ENCODE measurements around the gene TK2.

The TK2 gene

DNA sequence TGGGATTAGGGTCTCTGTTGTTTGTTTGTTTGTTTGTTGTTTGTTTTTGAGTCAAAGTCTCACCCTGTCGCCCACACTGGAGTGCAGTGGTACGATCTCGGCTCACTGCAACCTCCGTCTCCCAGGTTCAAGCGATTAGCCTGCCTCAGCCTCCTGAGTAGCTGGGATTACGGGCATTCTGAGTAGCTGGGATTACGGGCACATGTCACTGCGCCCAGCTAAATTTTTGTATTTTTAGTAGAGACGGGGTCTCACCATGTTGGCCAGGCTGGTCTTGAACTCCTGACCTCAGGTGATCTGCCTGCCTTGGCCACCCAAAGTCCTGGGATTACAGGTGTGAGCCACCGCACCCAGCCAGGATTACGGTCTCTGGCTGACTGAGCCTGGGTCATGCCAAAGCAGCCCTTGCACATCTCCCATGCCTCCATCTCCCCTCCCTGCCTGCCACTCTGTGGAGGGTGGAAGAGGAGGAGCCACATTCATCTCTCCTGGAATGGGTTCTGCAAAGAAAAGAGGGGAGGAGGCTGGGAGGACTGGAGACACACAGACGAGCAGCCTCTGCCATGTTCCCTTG lies 63.6 kb downstream of the TK2 start:
- TF ChIP-seq, protein P1, sequence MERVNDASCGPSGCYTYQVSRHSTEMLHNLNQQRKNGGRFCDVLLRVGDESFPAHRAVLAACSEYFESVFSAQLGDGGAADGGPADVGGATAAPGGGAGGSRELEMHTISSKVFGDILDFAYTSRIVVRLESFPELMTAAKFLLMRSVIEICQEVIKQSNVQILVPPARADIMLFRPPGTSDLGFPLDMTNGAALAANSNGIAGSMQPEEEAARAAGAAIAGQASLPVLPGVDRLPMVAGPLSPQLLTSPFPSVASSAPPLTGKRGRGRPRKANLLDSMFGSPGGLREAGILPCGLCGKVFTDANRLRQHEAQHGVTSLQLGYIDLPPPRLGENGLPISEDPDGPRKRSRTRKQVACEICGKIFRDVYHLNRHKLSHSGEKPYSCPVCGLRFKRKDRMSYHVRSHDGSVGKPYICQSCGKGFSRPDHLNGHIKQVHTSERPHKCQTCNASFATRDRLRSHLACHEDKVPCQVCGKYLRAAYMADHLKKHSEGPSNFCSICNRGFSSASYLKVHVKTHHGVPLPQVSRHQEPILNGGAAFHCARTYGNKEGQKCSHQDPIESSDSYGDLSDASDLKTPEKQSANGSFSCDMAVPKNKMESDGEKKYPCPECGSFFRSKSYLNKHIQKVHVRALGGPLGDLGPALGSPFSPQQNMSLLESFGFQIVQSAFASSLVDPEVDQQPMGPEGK (CRISPR knock-in tag; IDR thresholded peaks at IDR 0.05; ENCODE audit: borderline replicate concordance) = no peak
- TF ChIP-seq TOX (CRISPR knock-in tag; IDR thresholded peaks at IDR 0.05; ENCODE audit: borderline replicate concordance) (no peak), ISL1 (CRISPR knock-in tag; IDR thresholded peaks at IDR 0.05) (no peak), PPARA (CRISPR knock-in tag; IDR thresholded peaks at IDR 0.05; ENCODE audit: borderline replicate concordance) (no peak), ESRRG (CRISPR knock-in tag; IDR thresholded peaks at IDR 0.05) (no peak), OSR1 (CRISPR knock-in tag; IDR thresholded peaks at IDR 0.05) (no peak), ZNF565 (CRISPR knock-in tag; conservative IDR thresholded peaks at IDR 0.05; ENCODE audit: low read depth) (no peak), ZFP3 (CRISPR knock-in tag; IDR thresholded peaks at IDR 0.05) (no peak), ARNTL (CRISPR knock-in tag; IDR thresholded peaks at IDR 0.05; ENCODE audit: borderline replicate concordance, low read depth) (no peak), RARB (CRISPR knock-in tag; IDR thresholded peaks at IDR 0.05) (no peak), ZNF70 (CRISPR knock-in tag; IDR thresholded peaks at IDR 0.05) (no peak), ZC3H10 (CRISPR knock-in tag; IDR thresholded peaks at IDR 0.05) (no peak), GLIS3 (CRISPR knock-in tag; IDR thresholded peaks at IDR 0.05) (no peak), CSRNP3 (CRISPR knock-in tag; IDR thresholded peaks at IDR 0.05) (no peak), ZNF8 (CRISPR knock-in tag; IDR thresholded peaks at IDR 0.05) (no peak)
- TF ChIP-seq, protein P2, sequence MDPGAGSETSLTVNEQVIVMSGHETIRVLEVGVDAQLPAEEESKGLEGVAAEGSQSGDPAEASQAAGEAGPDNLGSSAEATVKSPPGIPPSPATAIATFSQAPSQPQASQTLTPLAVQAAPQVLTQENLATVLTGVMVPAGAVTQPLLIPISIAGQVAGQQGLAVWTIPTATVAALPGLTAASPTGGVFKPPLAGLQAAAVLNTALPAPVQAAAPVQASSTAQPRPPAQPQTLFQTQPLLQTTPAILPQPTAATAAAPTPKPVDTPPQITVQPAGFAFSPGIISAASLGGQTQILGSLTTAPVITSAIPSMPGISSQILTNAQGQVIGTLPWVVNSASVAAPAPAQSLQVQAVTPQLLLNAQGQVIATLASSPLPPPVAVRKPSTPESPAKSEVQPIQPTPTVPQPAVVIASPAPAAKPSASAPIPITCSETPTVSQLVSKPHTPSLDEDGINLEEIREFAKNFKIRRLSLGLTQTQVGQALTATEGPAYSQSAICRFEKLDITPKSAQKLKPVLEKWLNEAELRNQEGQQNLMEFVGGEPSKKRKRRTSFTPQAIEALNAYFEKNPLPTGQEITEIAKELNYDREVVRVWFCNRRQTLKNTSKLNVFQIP (CRISPR knock-in tag; IDR thresholded peaks at IDR 0.05; ENCODE audit: borderline replicate concordance, low read depth) = no peak
- TF ChIP-seq, protein P3, sequence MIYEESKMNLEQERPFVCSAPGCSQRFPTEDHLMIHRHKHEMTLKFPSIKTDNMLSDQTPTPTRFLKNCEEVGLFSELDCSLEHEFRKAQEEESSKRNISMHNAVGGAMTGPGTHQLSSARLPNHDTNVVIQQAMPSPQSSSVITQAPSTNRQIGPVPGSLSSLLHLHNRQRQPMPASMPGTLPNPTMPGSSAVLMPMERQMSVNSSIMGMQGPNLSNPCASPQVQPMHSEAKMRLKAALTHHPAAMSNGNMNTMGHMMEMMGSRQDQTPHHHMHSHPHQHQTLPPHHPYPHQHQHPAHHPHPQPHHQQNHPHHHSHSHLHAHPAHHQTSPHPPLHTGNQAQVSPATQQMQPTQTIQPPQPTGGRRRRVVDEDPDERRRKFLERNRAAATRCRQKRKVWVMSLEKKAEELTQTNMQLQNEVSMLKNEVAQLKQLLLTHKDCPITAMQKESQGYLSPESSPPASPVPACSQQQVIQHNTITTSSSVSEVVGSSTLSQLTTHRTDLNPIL (CRISPR knock-in tag; IDR thresholded peaks at IDR 0.05; ENCODE audit: low read depth) = no peak
- no peak for ATAC-seq

GRCh38 chr16:66485376-66485775 lies 64.5 kb downstream of the TK2 start:
- TF ChIP-seq, protein P1 (CRISPR knock-in tag; IDR thresholded peaks at IDR 0.05; ENCODE audit: borderline replicate concordance) = no peak
- TF ChIP-seq ISL1 (CRISPR knock-in tag; IDR thresholded peaks at IDR 0.05) (no peak), CSRNP3 (CRISPR knock-in tag; IDR thresholded peaks at IDR 0.05) (no peak), ARNTL (CRISPR knock-in tag; IDR thresholded peaks at IDR 0.05; ENCODE audit: borderline replicate concordance, low read depth) (no peak), TOX (CRISPR knock-in tag; IDR thresholded peaks at IDR 0.05; ENCODE audit: borderline replicate concordance) (no peak), ZNF8 (CRISPR knock-in tag; IDR thresholded peaks at IDR 0.05) (no peak), ZFP3 (CRISPR knock-in tag; IDR thresholded peaks at IDR 0.05) (no peak), ZFP30 (CRISPR knock-in tag; IDR thresholded peaks at IDR 0.05) (no peak), ESRRG (CRISPR knock-in tag; IDR thresholded peaks at IDR 0.05) (no peak), BACH2 (CRISPR knock-in tag; IDR thresholded peaks at IDR 0.05; ENCODE audit: borderline replicate concordance) (no peak), TSHZ2 (CRISPR knock-in tag; IDR thresholded peaks at IDR 0.05) (no peak), TCF4 (CRISPR knock-in tag; IDR thresholded peaks at IDR 0.05; ENCODE audit: borderline replicate concordance) (no peak), RARB (CRISPR knock-in tag; IDR thresholded peaks at IDR 0.05) (no peak), OSR1 (CRISPR knock-in tag; IDR thresholded peaks at IDR 0.05) (no peak)
- TF ChIP-seq, protein P3 (CRISPR knock-in tag; IDR thresholded peaks at IDR 0.05; ENCODE audit: low read depth) = no peak
- TF ChIP-seq, protein P2 (CRISPR knock-in tag; IDR thresholded peaks at IDR 0.05; ENCODE audit: borderline replicate concordance, low read depth) = no peak
- ATAC-seq = no peak

All from SK-N-SH treated with all-trans-retinoic acid at 6 μM for 48 hours (cell line).